ENCODE results near the gene LGALS7.

LGALS7 gene

GRCh38 chr19:38727306-38727867 is 45.9 kb downstream of the LGALS7 start:
- Histone ChIP-seq H3K27me3 (ENCODE audit: low read length) (no peaks in the 10 kb centered on the region), H3K9me3 (ENCODE audit: insufficient read depth, low read length) (no peaks in the 10 kb centered on the region), H3K9me2 (replicated peaks; ENCODE audit: insufficient read depth, low read length) (no peaks in the 10 kb centered on the region), H3K27ac (ENCODE audit: low read depth, low read length) (no peak overlapping the region), H3K4me2 (ENCODE audit: low read depth, low read length, poor library complexity, severe bottlenecking) (no peak overlapping the region), H4K20me1 (ENCODE audit: low read depth, low read length) (no peaks in the 10 kb centered on the region), H3K79me2 (ENCODE audit: insufficient read depth, low read length) (no peaks in the 10 kb centered on the region), H3F3A (ENCODE audit: insufficient read depth) (no peaks in the 10 kb centered on the region; the same call in 1 of the 2 replicates), H3K36me3 (ENCODE audit: low read length) (0 out of 2 replicates have a peak, but pooled peaks cover 3% of the 10 kb centered on the region), H3K4me3 (ENCODE audit: insufficient read depth, low read length, poor library complexity, severe bottlenecking) (no peak overlapping the region), H2AFZ (ENCODE audit: low read depth, low read length, severe bottlenecking) (no peak overlapping the region), H3K9ac (ENCODE audit: low read length) (no peak overlapping the region)
- TF ChIP-seq EZH2phosphoT487 (conservative IDR thresholded peaks at IDR 0.05; ENCODE audit: low read length) (no peak), CTCF (IDR thresholded peaks at IDR 0.05; ENCODE audit: insufficient read depth, low read length, poor library complexity, severe bottlenecking) (no peak)

GRCh38 chr19:38726761-38727301 is 46.5 kb downstream of the LGALS7 start:
- Histone ChIP-seq H2AFZ (ENCODE audit: low read depth, low read length, severe bottlenecking) (no peak overlapping the region), H4K20me1 (ENCODE audit: low read depth, low read length) (no peaks in the 10 kb centered on the region), H3K9me3 (ENCODE audit: insufficient read depth, low read length) (no peaks in the 10 kb centered on the region), H3K27ac (ENCODE audit: low read depth, low read length) (no peak overlapping the region), H3K9me2 (replicated peaks; ENCODE audit: insufficient read depth, low read length) (no peaks in the 10 kb centered on the region), H3F3A (ENCODE audit: insufficient read depth) (no peaks in the 10 kb centered on the region; the same call in 1 of the 2 replicates), H3K27me3 (ENCODE audit: low read length) (no peaks in the 10 kb centered on the region), H3K36me3 (ENCODE audit: low read length) (0 out of 2 replicates have a peak, but pooled peaks cover 3% of the 10 kb centered on the region), H3K4me2 (ENCODE audit: low read depth, low read length, poor library complexity, severe bottlenecking) (no peak overlapping the region), H3K4me3 (ENCODE audit: insufficient read depth, low read length, poor library complexity, severe bottlenecking) (no peak overlapping the region), H3K79me2 (ENCODE audit: insufficient read depth, low read length) (no peaks in the 10 kb centered on the region), H3K9ac (ENCODE audit: low read length) (no peak overlapping the region)
- TF ChIP-seq EZH2phosphoT487 (conservative IDR thresholded peaks at IDR 0.05; ENCODE audit: low read length): no peak
- TF ChIP-seq CTCF (IDR thresholded peaks at IDR 0.05; ENCODE audit: insufficient read depth, low read length, poor library complexity, severe bottlenecking): no peak

- Histone ChIP-seq H3K9me2 (replicated peaks; ENCODE audit: insufficient read depth, low read length) (no peaks in the 10 kb centered on the region), H4K20me1 (ENCODE audit: low read depth, low read length) (no peaks in the 10 kb centered on the region), H3K9me3 (ENCODE audit: insufficient read depth, low read length) (no peaks in the 10 kb centered on the region), H3F3A (ENCODE audit: insufficient read depth) (no peaks in the 10 kb centered on the region; the same call in 1 of the 2 replicates), H3K9ac (ENCODE audit: low read length) (no peak overlapping the region), H3K36me3 (ENCODE audit: low read length) (0 out of 2 replicates have a peak, but pooled peaks cover 3% of the 10 kb centered on the region), H3K4me3 (ENCODE audit: insufficient read depth, low read length, poor library complexity, severe bottlenecking) (no peak overlapping the region), H3K79me2 (ENCODE audit: insufficient read depth, low read length) (no peaks in the 10 kb centered on the region), H2AFZ (ENCODE audit: low read depth, low read length, severe bottlenecking) (no peak overlapping the region), H3K27me3 (ENCODE audit: low read length) (no peaks in the 10 kb centered on the region), H3K27ac (ENCODE audit: low read depth, low read length) (no peak overlapping the region), H3K4me2 (ENCODE audit: low read depth, low read length, poor library complexity, severe bottlenecking) (no peak overlapping the region)
- no peak for TF ChIP-seq EZH2phosphoT487 (conservative IDR thresholded peaks at IDR 0.05; ENCODE audit: low read length)
- no peak for TF ChIP-seq CTCF (IDR thresholded peaks at IDR 0.05; ENCODE audit: insufficient read depth, low read length, poor library complexity, severe bottlenecking)
Measured at GRCh38 chr19:38726284-38726673, 47.0 kb downstream of the LGALS7 start.

All from SU-DHL-6 (cell line).